HTERT RPE-1 (cell line): ENCODE results near the gene KCTD7.
"Not testable (repeated sequence)": the region's sequence is repeated elsewhere in the genome, so short reads cannot be mapped to it uniquely, and the experiment has no call there.

Experiments used
- in situ Hi-C: fragments of 300-500 bp; cut with MboI; formaldehyde crosslinking; loops from 4 replicates; pipeline ENCODE4 v1.14.3; 2020; ENCODE audit warnings: low sequenced_read_pairs

KCTD7 gene

GRCh38 chr7:66681491-66682349 lies 53.0 kb downstream of the KCTD7 start:
- in situ Hi-C loops = no loop called here

GRCh38 chr7:66682350-66683093 lies 53.8 kb downstream of the KCTD7 start:
- in situ Hi-C loops = no loop called here

- in situ Hi-C loops = not testable (repeated sequence)
Observed at GRCh38 chr7:66683094-66683769, 54.6 kb downstream of the KCTD7 start.

- in situ Hi-C loops = no loop called here
Observed at GRCh38 chr7:66683770-66684123, 55.1 kb downstream of the KCTD7 start.

- in situ Hi-C loops = not testable (repeated sequence)
Observed at GRCh38 chr7:66685663-66686062, 57.0 kb downstream of the KCTD7 start.

- in situ Hi-C loops = no loop called here
Observed at GRCh38 chr7:66687186-66687585, 58.5 kb downstream of the KCTD7 start.

- in situ Hi-C loops = not testable (repeated sequence)
Observed at GRCh38 chr7:66687672-66688071, 59.0 kb downstream of the KCTD7 start.

- in situ Hi-C loops = no loop called here
Observed at GRCh38 chr7:66689081-66689480, 60.4 kb downstream of the KCTD7 start.

- in situ Hi-C loops = no loop called here
Observed at GRCh38 chr7:66693331-66693730, 64.7 kb downstream of the KCTD7 start.
